ENCODE data around the gene CEP164. TPM values are rescaled to one million over a fixed set of nuclear protein-coding genes. Genes with fewer than 3 reads are reported as not detected.

The CEP164 gene
- total and polyA plus RNA-seq, 9 of the 15 experiments (the other 6 are each of a cell fraction or from before 2014, with no cell fraction given): 2.1 to 16.5 (median 10.4) TPM

DNA sequence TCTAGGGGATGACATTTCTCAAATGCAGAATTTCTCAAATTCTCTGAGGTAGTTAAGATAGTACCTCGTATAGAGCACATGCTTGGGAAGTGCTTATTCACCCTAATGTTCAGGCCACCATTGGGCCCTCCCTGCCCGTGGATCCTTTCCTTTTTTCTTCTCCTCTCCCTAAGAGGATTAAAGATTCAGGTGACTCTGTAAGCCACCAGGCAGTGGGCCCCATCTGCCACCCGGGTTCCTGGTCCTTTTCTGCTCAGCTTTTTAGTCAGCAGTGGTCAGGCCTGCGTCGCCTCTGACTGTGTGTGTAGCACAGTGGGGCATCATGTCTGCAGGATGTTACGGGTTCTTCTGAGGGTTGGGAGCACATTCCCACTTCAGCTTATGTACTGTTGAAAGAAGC, 7.2 kb downstream of the CEP164 start (continued):
- TF ChIP-seq PRPF4 (IDR thresholded peaks at IDR 0.05; ENCODE audit: insufficient read depth, low read depth, low read length, poor library complexity, severe bottlenecking) (no peak), ESRRB (CRISPR knock-in tag; IDR thresholded peaks at IDR 0.05; ENCODE audit: borderline replicate concordance) (no peak), CHAMP1 (IDR thresholded peaks at IDR 0.05) (no peak), FOXP1 (CRISPR knock-in tag; IDR thresholded peaks at IDR 0.05) (no peak), CEBPB (tag; IDR thresholded peaks at IDR 0.05) (no peak)
- TF ChIP-seq, protein P1, sequence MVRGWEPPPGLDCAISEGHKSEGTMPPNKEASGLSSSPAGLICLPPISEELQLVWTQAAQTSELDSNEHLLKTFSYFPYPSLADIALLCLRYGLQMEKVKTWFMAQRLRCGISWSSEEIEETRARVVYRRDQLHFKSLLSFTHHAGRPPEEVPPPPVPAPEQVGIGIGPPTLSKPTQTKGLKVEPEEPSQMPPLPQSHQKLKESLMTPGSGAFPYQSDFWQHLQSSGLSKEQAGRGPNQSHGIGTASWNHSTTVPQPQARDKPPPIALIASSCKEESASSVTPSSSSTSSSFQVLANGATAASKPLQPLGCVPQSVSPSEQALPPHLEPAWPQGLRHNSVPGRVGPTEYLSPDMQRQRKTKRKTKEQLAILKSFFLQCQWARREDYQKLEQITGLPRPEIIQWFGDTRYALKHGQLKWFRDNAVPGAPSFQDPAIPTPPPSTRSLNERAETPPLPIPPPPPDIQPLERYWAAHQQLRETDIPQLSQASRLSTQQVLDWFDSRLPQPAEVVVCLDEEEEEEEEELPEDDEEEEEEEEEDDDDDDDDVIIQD (CRISPR knock-in tag; IDR thresholded peaks at IDR 0.05): no peak
- TF ChIP-seq, protein P2, sequence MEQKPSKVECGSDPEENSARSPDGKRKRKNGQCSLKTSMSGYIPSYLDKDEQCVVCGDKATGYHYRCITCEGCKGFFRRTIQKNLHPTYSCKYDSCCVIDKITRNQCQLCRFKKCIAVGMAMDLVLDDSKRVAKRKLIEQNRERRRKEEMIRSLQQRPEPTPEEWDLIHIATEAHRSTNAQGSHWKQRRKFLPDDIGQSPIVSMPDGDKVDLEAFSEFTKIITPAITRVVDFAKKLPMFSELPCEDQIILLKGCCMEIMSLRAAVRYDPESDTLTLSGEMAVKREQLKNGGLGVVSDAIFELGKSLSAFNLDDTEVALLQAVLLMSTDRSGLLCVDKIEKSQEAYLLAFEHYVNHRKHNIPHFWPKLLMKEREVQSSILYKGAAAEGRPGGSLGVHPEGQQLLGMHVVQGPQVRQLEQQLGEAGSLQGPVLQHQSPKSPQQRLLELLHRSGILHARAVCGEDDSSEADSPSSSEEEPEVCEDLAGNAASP (IDR thresholded peaks at IDR 0.05): no peak
